ENCODE data around the gene CENPH. TPM values are rescaled to one million over a fixed set of nuclear protein-coding genes. Genes with fewer than 3 reads are reported as not detected.

The CENPH gene
- total and polyA plus RNA-seq, 2 of the 13 experiments (the other 11 are each of a cell fraction or from before 2014, with no cell fraction given), result 11.2 to 28.8 TPM

GRCh38 chr5:69160651-69161050, 28.7 kb upstream of the CENPH start:
- FAIRE-seq (no peak), ATAC-seq (no peak), DNase-seq (ENCODE audit: low spot score) (no peak)
- no TSS peak for BruUV-seq (replicated peaks)
- H3K36me3 ChIP-seq (replicated peaks in 1 of 2; ENCODE audit: control insufficient read depth in 1 of 2, insufficient read depth in 2 of 2, low read length in 2 of 2), result no peaks in the 10 kb centered on the region
- in situ Hi-C loops (cut with HindIII; ENCODE audit: extremely low pct_ligation_motif_present, low pct_unique_long_range_greater_than_20kb) (no loop called here), intact Hi-C loops (cut with micrococcal nuclease; ENCODE audit: unreplicated experiment) (no loop called here)
- no peaks in the 10 kb centered on the region; a peak in 1 of 5 replicates for H3K27me3 ChIP-seq (ENCODE audit: control insufficient read depth in 1 of 2, insufficient read depth in 2 of 2, low read length in 2 of 2)
- no peak for TF ChIP-seq NR2C2 (CRISPR knock-in tag; IDR thresholded peaks at IDR 0.05; ENCODE audit: borderline replicate concordance)
- no peak for TF ChIP-seq RERE (CRISPR knock-in tag; IDR thresholded peaks at IDR 0.05; ENCODE audit: low read depth)
- TF ChIP-seq KAT7 (CRISPR knock-in tag; IDR thresholded peaks at IDR 0.05; ENCODE audit: borderline replicate concordance), result no peak
- no peak overlapping the region for H3K27ac ChIP-seq (ENCODE audit: extremely low read length, insufficient read depth, low read length)
- ChIA-PET CTCF (ENCODE audit: low intra/inter-chr PET ratio, low total read pairs) (no interaction called here), POLR2A (no interaction called here)
- no peaks in the 10 kb centered on the region for H3K4me1 ChIP-seq (ENCODE audit: insufficient read depth, low read length)
- WGBS (ENCODE audit: low lambda C conversion rate), result 84% methylated on average over 16 of the region's 16 CpGs
- H3K79me2 ChIP-seq (ENCODE audit: insufficient read depth, low read length), result no peaks in the 10 kb centered on the region
- H2AFZ ChIP-seq (ENCODE audit: low read length), result no peak overlapping the region
- H4K20me1 ChIP-seq (ENCODE audit: insufficient read depth, low read length), result no peaks in the 10 kb centered on the region
- H3K4me3 ChIP-seq (replicated peaks in 1 of 3; ENCODE audit: insufficient read depth in 1 of 3, low read depth in 2 of 3, low read length in 3 of 3), result no peak overlapping the region
- H3K9me3 ChIP-seq (ENCODE audit: low read length), result no peaks in the 10 kb centered on the region
- H3K4me2 ChIP-seq (ENCODE audit: low read depth, low read length), result no peak overlapping the region
- H3K9ac ChIP-seq (ENCODE audit: insufficient read depth, low read depth, low read length), result no peak overlapping the region

Data from HepG2 (cell line).